HG02678 (cell line): Measurements from ENCODE around the gene KCNN4.
A peak's percentile ranks its signal among the peaks of the same experiment; 100 is the strongest.
"Not testable (repeated sequence)": the region's sequence is repeated elsewhere in the genome, so short reads cannot be mapped to it uniquely, and the experiment has no call there.

ENCODE experiments used
- ATAC-seq: cut with Tn5 transposase; IDR thresholded peaks from one replicate; pipeline ENCODE4 v1.9.1; 2021; ENCODE audit warnings: mild to moderate bottlenecking, moderate library complexity; ENCODE audit not compliant: unreplicated experiment

The KCNN4 gene

GRCh38 chr19:43775299-43775890 is 5.4 kb downstream of the KCNN4 start:
- no peak for ATAC-seq

- ATAC-seq: not testable (repeated sequence)
Measured at GRCh38 chr19:43774940-43775258, 5.9 kb downstream of the KCNN4 start.

GRCh38 chr19:43774103-43774939 is 6.5 kb downstream of the KCNN4 start:
- no peak for ATAC-seq

- ATAC-seq: no peak
Measured at GRCh38 chr19:43773725-43774102, 7.1 kb downstream of the KCNN4 start.

GRCh38 chr19:43769256-43769655 is 11.5 kb downstream of the KCNN4 start:
- ATAC-seq: no peak

GRCh38 chr19:43768273-43769050 is 12.3 kb downstream of the KCNN4 start:
- no peak for ATAC-seq

GRCh38 chr19:43767818-43768217 is 13.0 kb downstream of the KCNN4 start:
- ATAC-seq: no peak

- ATAC-seq: no peak
Measured at GRCh38 chr19:43767316-43767715, 13.5 kb downstream of the KCNN4 start.

GRCh38 chr19:43766755-43767043 is 14.1 kb downstream of the KCNN4 start:
- ATAC-seq: no peak

GRCh38 chr19:43765109-43765876 is 15.5 kb downstream of the KCNN4 start:
- peak; percentile 68 for ATAC-seq

GRCh38 chr19:43764684-43765083 is 16.1 kb downstream of the KCNN4 start:
- ATAC-seq: not testable (repeated sequence)

GRCh38 chr19:43763473-43763939 is 17.3 kb downstream of the KCNN4 start:
- ATAC-seq: no peak

GRCh38 chr19:43762814-43763213 is 18.0 kb downstream of the KCNN4 start:
- ATAC-seq: no peak

- no peak for ATAC-seq
Measured at GRCh38 chr19:43760941-43761340, 19.8 kb downstream of the KCNN4 start.

- ATAC-seq: no peak
Measured at GRCh38 chr19:43759515-43759914, 21.3 kb downstream of the KCNN4 start.

- ATAC-seq: peak; percentile 27
Measured at GRCh38 chr19:43755256-43755801, 25.4 kb downstream of the KCNN4 start.

GRCh38 chr19:43754503-43755255 is 26.1 kb downstream of the KCNN4 start, which contains the start of gene SMG9:
Gene SMG9 (minus strand): TSS chr19:43754962. CDS start chr19:43750741, 4,221 bp downstream.
- ATAC-seq: peak; percentile 70

- ATAC-seq: no peak
Measured at GRCh38 chr19:43754253-43754502, 26.6 kb downstream of the KCNN4 start.

- no peak for ATAC-seq
Measured at GRCh38 chr19:43752287-43752875, 28.4 kb downstream of the KCNN4 start.
